MM.1S (cell line): Measurements from ENCODE around the gene EXOC4.

Source experiments
- DNase-seq: peaks from one replicate; pipeline ENCODE4 v3.0.0-alpha.2; 2015
- H2AFZ ChIP-seq: fragments of 300-600 bp; sonication (generic); 2 replicates; pipeline ENCODE4 v1.6.0; 2016; ENCODE audit warnings: antibody characterized with exemption, low read length
- H3F3A ChIP-seq: fragments of 300-600 bp; sonication (generic); 2 replicates; pipeline ENCODE4 v1.6.1; 2016; ENCODE audit warnings: mild to moderate bottlenecking, antibody characterized with exemption, low read length, moderate library complexity, mixed read lengths; ENCODE audit not compliant: insufficient read depth
- H3K27ac ChIP-seq: fragments of 300-600 bp; sonication (generic); 2 replicates; pipeline ENCODE4 v1.5.1; 2016; ENCODE audit warnings: mild to moderate bottlenecking, low read length
- H3K27me3 ChIP-seq: fragments of 300-600 bp; sonication (generic); replicated peaks from 2 replicates; pipeline ENCODE4 v1.6.0; 2016; ENCODE audit warnings: low read length; ENCODE audit not compliant: insufficient read depth
- H3K36me3 ChIP-seq: fragments of 300-600 bp; sonication (generic); replicated peaks from 2 replicates; pipeline ENCODE4 v1.6.1; 2016; ENCODE audit warnings: mild to moderate bottlenecking, low read length, mixed read lengths; ENCODE audit not compliant: insufficient read depth
- H3K4me1 ChIP-seq: fragments of 300-600 bp; sonication (generic); 2 replicates; pipeline ENCODE4 v1.6.1; 2016; ENCODE audit warnings: low read length, mixed read lengths
- H3K4me2 ChIP-seq: fragments of 300-600 bp; sonication (generic); 2 replicates; pipeline ENCODE4 v1.6.0; 2016; ENCODE audit warnings: low read depth, low read length
- H3K4me3 ChIP-seq: fragments of 300-600 bp; sonication (generic); 2 replicates; pipeline ENCODE4 v1.5.1; 2016; ENCODE audit warnings: low read length, mixed read lengths
- H3K79me2 ChIP-seq: fragments of 300-600 bp; sonication (generic); 2 replicates; pipeline ENCODE4 v1.6.1; 2016; ENCODE audit warnings: mixed run types, low read length, mixed read lengths
- H3K9ac ChIP-seq: fragments of 300-600 bp; sonication (generic); 2 replicates; pipeline ENCODE4 v1.6.1; 2016; ENCODE audit warnings: low read length, mixed read lengths
- H3K9me2 ChIP-seq: fragments of 300-600 bp; sonication (generic); replicated peaks from 2 replicates; pipeline ENCODE4 v1.6.1; 2016; ENCODE audit warnings: mild to moderate bottlenecking, low read length, mixed read lengths; ENCODE audit not compliant: insufficient read depth
- H3K9me3 ChIP-seq: fragments of 300-600 bp; sonication (generic); replicated peaks from 2 replicates; pipeline ENCODE4 v1.6.1; 2016; ENCODE audit warnings: mild to moderate bottlenecking, low read length, mixed read lengths; ENCODE audit not compliant: insufficient read depth
- H4K20me1 ChIP-seq: fragments of 300-600 bp; sonication (generic); 2 replicates; pipeline ENCODE4 v1.6.1; 2016; ENCODE audit warnings: mild to moderate bottlenecking, low read length, moderate library complexity, mixed read lengths; ENCODE audit not compliant: insufficient read depth
- EZH2 ChIP-seq: fragments of 300-600 bp; sonication (generic); optimal IDR thresholded peaks from 2 replicates; pipeline ENCODE3; 2017; ENCODE audit warnings: low read depth, mild to moderate bottlenecking, antibody characterized with exemption, low read length, mixed read lengths
- EZH2phosphoT487 ChIP-seq: fragments of 300-600 bp; sonication (generic); IDR thresholded peaks from 2 replicates; pipeline ENCODE4 v1.6.1; 2018; ENCODE audit warnings: antibody characterized with exemption, low read length
- TF ChIP-seq, protein P1 (sequence below): fragments of 300-600 bp; sonication (generic); IDR thresholded peaks from 2 replicates; pipeline ENCODE4 v1.5.1; 2016; ENCODE audit warnings: antibody characterized with exemption, low read length, mixed read lengths

Gene EXOC4

DNA sequence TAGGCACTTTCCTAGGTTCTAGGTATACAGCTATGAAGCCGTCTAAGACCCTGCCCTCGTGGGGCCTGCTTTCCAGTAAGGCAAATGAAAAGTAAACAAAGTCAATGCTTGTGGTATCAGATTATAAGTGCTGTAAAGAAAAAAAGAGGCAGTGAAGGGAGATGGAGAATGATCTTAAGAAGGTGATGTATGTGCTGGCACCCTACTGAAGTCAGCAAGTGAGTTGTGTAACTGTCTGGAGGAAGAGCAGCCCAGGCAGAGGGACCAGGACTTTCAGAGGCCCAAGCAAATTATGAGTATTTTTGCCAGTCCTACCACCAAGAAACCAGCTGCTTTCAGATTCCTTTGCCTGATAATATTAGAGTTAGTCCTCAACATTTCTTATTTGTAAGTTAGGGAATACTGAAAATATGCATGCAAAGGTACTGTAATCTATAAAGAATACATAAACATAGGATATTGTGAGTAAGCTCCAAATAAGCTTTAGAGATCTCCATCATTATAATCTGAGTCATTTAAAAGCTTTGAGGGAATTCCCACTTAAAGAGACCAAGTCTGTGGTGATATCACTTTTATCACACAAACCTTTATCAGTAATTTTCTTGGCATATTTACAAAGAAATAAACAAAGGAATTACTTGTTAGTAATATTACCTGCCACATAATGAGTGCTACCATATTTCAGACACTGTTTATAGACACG, 545.1 kb downstream of the EXOC4 start:
- TF ChIP-seq EZH2 = no peak
- Histone ChIP-seq H3K4me2 (no peak overlapping the region), H2AFZ (no peak overlapping the region), H3K79me2 (no peaks in the 10 kb centered on the region), H3K27me3 (no peaks in the 10 kb centered on the region), H3K9me2 (no peaks in the 10 kb centered on the region), H3K9ac (no peak overlapping the region), H3K36me3 (no peaks in the 10 kb centered on the region), H3K4me3 (no peak overlapping the region), H3K9me3 (no peaks in the 10 kb centered on the region), H3K27ac (no peak overlapping the region), H3F3A (no peaks in the 10 kb centered on the region), H4K20me1 (no peaks in the 10 kb centered on the region), H3K4me1 (no peaks in the 10 kb centered on the region)
- DNase-seq = no peak

DNA sequence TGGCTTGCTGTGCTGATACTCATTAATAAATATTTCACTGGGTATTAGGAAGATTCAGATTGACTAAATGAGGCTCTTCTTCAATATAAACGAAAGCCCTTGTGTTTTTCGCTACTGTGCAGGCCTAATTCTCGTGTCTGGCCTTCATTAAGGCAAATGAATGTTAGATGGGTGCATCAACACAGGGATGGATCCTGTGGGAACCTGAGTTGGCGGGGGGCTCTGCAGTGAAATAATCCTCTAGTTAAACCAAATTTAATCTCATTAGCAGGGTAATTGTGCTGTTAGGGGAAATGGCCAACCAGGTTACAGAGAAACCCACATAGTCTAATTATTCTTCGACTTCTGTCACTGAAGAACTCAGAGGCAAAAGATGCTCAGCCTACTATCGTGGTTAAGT, 548.5 kb downstream of the EXOC4 start:
- Histone ChIP-seq H3K9ac (no peak overlapping the region), H3K36me3 (no peaks in the 10 kb centered on the region), H3K9me3 (no peaks in the 10 kb centered on the region), H3K9me2 (no peaks in the 10 kb centered on the region), H3K27ac (no peak overlapping the region), H3F3A (no peaks in the 10 kb centered on the region), H3K4me2 (no peak overlapping the region), H3K4me3 (no peak overlapping the region), H3K79me2 (no peaks in the 10 kb centered on the region), H2AFZ (no peak overlapping the region), H3K4me1 (no peaks in the 10 kb centered on the region), H4K20me1 (no peaks in the 10 kb centered on the region), H3K27me3 (no peaks in the 10 kb centered on the region)
- DNase-seq = no peak
- TF ChIP-seq EZH2phosphoT487 (no peak), EZH2 (no peak)
- TF ChIP-seq, protein P1, sequence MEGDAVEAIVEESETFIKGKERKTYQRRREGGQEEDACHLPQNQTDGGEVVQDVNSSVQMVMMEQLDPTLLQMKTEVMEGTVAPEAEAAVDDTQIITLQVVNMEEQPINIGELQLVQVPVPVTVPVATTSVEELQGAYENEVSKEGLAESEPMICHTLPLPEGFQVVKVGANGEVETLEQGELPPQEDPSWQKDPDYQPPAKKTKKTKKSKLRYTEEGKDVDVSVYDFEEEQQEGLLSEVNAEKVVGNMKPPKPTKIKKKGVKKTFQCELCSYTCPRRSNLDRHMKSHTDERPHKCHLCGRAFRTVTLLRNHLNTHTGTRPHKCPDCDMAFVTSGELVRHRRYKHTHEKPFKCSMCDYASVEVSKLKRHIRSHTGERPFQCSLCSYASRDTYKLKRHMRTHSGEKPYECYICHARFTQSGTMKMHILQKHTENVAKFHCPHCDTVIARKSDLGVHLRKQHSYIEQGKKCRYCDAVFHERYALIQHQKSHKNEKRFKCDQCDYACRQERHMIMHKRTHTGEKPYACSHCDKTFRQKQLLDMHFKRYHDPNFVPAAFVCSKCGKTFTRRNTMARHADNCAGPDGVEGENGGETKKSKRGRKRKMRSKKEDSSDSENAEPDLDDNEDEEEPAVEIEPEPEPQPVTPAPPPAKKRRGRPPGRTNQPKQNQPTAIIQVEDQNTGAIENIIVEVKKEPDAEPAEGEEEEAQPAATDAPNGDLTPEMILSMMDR = no peak

DNA sequence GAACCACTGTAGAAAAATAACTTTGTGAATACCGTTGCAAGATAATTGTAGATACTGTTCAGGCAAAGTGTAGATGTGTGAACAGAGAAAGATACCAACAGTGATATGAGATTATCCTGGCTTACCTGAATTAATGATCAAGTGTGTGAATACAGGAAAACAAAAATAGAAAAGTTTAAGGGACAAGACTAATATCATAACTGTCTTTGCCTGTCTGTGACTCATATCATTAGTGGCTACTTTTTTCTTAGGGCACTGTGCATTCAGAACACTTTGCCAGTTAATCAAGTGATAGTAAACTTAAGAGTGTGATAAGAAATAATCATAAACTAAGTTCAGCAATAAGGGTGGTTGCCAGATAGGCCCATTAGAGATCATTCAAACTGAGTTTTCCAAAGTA, 551.2 kb downstream of the EXOC4 start:
- H3K4me1 ChIP-seq = no peaks in the 10 kb centered on the region
- no peak overlapping the region for H3K4me2 ChIP-seq
- TF ChIP-seq, protein P1 = no peak
- TF ChIP-seq EZH2 = no peak
- no peak for TF ChIP-seq EZH2phosphoT487
- H3K9ac ChIP-seq = no peak overlapping the region
- H3K36me3 ChIP-seq = no peaks in the 10 kb centered on the region
- no peaks in the 10 kb centered on the region for H4K20me1 ChIP-seq
- H3F3A ChIP-seq = no peaks in the 10 kb centered on the region
- no peak overlapping the region for H3K27ac ChIP-seq
- no peaks in the 10 kb centered on the region for H3K27me3 ChIP-seq
- no peak for DNase-seq
- no peaks in the 10 kb centered on the region for H3K79me2 ChIP-seq
- H2AFZ ChIP-seq = no peak overlapping the region
- no peaks in the 10 kb centered on the region for H3K9me2 ChIP-seq
- no peaks in the 10 kb centered on the region for H3K9me3 ChIP-seq
- H3K4me3 ChIP-seq = no peak overlapping the region

DNA sequence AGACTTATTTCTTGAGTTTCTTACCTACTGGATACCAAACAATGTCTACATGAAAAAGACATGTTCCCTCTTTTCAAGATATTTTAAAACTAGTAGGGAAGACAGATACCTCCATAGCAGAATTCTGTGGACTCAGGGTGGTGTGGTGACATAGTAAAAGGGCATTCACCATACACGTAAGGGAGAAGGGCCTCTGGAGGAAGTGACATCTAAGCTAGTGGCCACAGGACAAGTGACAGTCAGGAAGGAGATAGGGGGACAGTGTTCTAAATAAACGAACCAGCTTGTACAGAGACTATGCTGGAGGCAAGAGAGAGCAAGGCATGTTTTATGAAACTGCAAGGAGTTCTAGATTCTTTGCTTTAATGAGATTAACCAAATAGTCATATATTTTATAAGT, 552.5 kb downstream of the EXOC4 start:
- Histone ChIP-seq H3K27ac (no peak overlapping the region), H3K9me3 (no peaks in the 10 kb centered on the region), H3F3A (no peaks in the 10 kb centered on the region), H3K9ac (no peak overlapping the region), H2AFZ (no peak overlapping the region), H3K9me2 (no peaks in the 10 kb centered on the region), H3K4me1 (no peaks in the 10 kb centered on the region), H4K20me1 (no peaks in the 10 kb centered on the region), H3K4me3 (no peak overlapping the region), H3K4me2 (no peak overlapping the region), H3K36me3 (no peaks in the 10 kb centered on the region), H3K27me3 (no peaks in the 10 kb centered on the region), H3K79me2 (no peaks in the 10 kb centered on the region)
- no peak for TF ChIP-seq EZH2
- TF ChIP-seq EZH2phosphoT487 = no peak
- TF ChIP-seq, protein P1 = no peak
- no peak for DNase-seq
